ENCODE measurements around the gene LRBA. TPM values are rescaled to one million over a fixed set of nuclear protein-coding genes. Genes with fewer than 3 reads are reported as not detected.

LRBA gene
- total and polyA plus RNA-seq, 2 of the 4 experiments (the other 2 are of a cell fraction), result 10.2 to 51.6 TPM

DNA sequence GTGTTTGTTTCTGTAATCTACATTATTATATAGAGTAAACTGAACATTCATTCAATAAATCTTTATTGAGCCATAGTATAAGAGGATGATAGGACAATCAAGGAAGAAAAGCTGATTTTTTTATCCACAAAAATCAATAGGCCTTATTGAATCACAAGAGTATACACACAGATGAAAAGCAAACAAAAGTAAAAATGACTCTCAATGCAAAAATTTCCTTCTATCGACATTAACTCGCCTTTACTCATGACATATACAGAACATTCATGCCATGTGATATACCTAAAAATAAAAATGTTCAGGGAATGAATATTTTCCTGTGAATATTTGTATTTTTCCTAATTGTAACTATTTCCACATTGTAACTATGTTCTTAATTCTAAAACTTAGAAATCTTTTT is 161.2 kb downstream of the LRBA start:
- Histone ChIP-seq H2AFZ (replicated peaks; ENCODE audit: low read length, poor library complexity) (no peak overlapping the region), H2AK5ac (ENCODE audit: low read depth, low read length) (no peak overlapping the region), H4K5ac (ENCODE audit: low read depth, low read length) (no peak overlapping the region), H2AK9ac (replicated peaks; ENCODE audit: low read depth, low read length, poor library complexity) (no peak overlapping the region), H3K18ac (ENCODE audit: low read depth, low read length) (no peak overlapping the region), H4K20me1 (ENCODE audit: insufficient read depth, low read length) (no peaks in the 10 kb centered on the region), H3K4ac (ENCODE audit: low read depth, low read length) (no peak overlapping the region), H2BK5ac (ENCODE audit: low read depth, low read length, poor library complexity, severe bottlenecking) (no peak overlapping the region), H3K4me1 (ENCODE audit: control insufficient read depth, insufficient read depth, low read length) (no peaks in the 10 kb centered on the region), H4K91ac (ENCODE audit: insufficient read depth, low read depth, low read length) (no peak overlapping the region), H3K9me3 (ENCODE audit: control insufficient read depth, insufficient read depth, low read length) (no peaks in the 10 kb centered on the region), H3K23ac (ENCODE audit: low read depth, low read length) (no peak overlapping the region), H3K56ac (ENCODE audit: extremely low read depth, insufficient read depth, low read length) (no peak overlapping the region), H3K79me1 (ENCODE audit: low read depth in 1 of 2, low read length in 2 of 2) (no peaks in the 10 kb centered on the region), H3K9me1 (ENCODE audit: insufficient read depth, low read length) (no peaks in the 10 kb centered on the region), H2BK15ac (ENCODE audit: low read depth, low read length) (no peak overlapping the region), H2BK120ac (ENCODE audit: low read depth, low read length) (no peak overlapping the region), H3K9ac (ENCODE audit: low read depth, low read length) (no peak overlapping the region), H3K4me3 (ENCODE audit: insufficient read depth, low read depth, low read length) (no peak overlapping the region), H2BK20ac (ENCODE audit: low read depth, low read length) (no peak overlapping the region), H3K27me3 (ENCODE audit: control insufficient read depth, insufficient read depth, low read length) (no peaks in the 10 kb centered on the region), H3K4me2 (ENCODE audit: low read depth, low read length) (no peak overlapping the region), H3K14ac (replicated peaks; ENCODE audit: low read depth, low read length) (no peak overlapping the region), H4K8ac (ENCODE audit: low read depth in 2 of 2, low read length in 2 of 2) (no peak overlapping the region), H3K36me3 (ENCODE audit: control insufficient read depth, insufficient read depth, low read length) (no peaks in the 10 kb centered on the region), H3K27ac (ENCODE audit: insufficient read depth, low read length) (no peak overlapping the region)
- dilution Hi-C loops (cut with HindIII; ENCODE audit: low sequenced_read_pairs, unreplicated experiment), result no loop called here
- ATAC-seq (ENCODE audit: low read depth), result no peak
- WGBS, 2 experiments (ENCODE audit: extremely low coverage in 2 of 2, insufficient read length in 1 of 2), result no CpG with 5 or more reads among the region's 2 CpGs
- POLR2A ChIA-PET (ENCODE audit: unreplicated experiment), result no interaction called here
- intact Hi-C loops (cut with micrococcal nuclease), result no loop called here
- in situ Hi-C loops (cut with MboI; ENCODE audit: low sequenced_read_pairs), result no loop called here
- CTCF ChIA-PET, result interaction anchor here (0.5 to 1.1 kb wide), 2 partner anchors 13 to 694 kb away, joined by 4 read pairs; no protein-coding TSS in a partner anchor
- no peak for DNase-seq
- TF ChIP-seq CEBPB (IDR thresholded peaks at IDR 0.05; ENCODE audit: low read depth, low read length) (no peak), SMC3 (IDR thresholded peaks at IDR 0.05; ENCODE audit: low read depth, low read length) (no peak)
- no TSS peak for BruUV-seq (replicated peaks)
